Astrocyte of the spinal cord (primary cell): Measurements from ENCODE around the gene CDR2L.
"Not testable (repeated sequence)": the region's sequence is repeated elsewhere in the genome, so short reads cannot be mapped to it uniquely, and the experiment has no call there.

Experiments used
- DNase-seq: peaks from one replicate; pipeline ENCODE4 v3.0.0; 2011; ENCODE audit warnings: low read depth, low spot score
- H3K4me3 ChIP-seq: 2 replicates; pipeline ENCODE4 v1.5.1; 2011; ENCODE audit warnings: low read depth, mild to moderate bottlenecking, low read length, moderate library complexity
- in situ Hi-C: cut with HindIII; loops from 2 replicates; pipeline ENCODE4 v1.10.0; 2017; ENCODE audit warnings: low sequenced_read_pairs
- TF ChIP-seq, protein P1 (sequence below): IDR thresholded peaks from 2 replicates; pipeline ENCODE4 v1.5.1; 2012; ENCODE audit warnings: low read depth, mild to moderate bottlenecking, low read length, inconsistent platforms

CDR2L gene

DNA sequence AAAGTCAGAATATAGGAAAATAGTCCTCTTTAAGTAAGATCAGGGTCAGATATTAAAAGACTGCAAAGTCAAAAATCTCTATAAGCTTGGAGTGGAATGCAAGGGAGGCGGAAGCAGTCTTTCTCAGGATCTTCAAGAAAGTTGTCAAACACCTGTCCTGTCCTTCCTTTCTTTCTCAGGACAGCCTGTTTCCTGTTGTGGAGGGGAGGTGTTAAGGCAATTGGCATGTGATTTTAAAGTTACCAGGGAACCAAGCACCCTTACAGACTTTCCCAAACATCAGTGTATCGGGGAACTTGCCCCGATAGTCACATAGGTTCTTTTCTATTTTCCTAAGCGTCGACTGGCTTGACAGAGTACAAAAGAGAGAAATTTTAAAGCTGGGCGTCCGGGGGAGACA, 57.3 kb downstream of the CDR2L start:
- DNase-seq = no peak
- in situ Hi-C loops = no loop called here
- no peak overlapping the region for H3K4me3 ChIP-seq
- TF ChIP-seq, protein P1, sequence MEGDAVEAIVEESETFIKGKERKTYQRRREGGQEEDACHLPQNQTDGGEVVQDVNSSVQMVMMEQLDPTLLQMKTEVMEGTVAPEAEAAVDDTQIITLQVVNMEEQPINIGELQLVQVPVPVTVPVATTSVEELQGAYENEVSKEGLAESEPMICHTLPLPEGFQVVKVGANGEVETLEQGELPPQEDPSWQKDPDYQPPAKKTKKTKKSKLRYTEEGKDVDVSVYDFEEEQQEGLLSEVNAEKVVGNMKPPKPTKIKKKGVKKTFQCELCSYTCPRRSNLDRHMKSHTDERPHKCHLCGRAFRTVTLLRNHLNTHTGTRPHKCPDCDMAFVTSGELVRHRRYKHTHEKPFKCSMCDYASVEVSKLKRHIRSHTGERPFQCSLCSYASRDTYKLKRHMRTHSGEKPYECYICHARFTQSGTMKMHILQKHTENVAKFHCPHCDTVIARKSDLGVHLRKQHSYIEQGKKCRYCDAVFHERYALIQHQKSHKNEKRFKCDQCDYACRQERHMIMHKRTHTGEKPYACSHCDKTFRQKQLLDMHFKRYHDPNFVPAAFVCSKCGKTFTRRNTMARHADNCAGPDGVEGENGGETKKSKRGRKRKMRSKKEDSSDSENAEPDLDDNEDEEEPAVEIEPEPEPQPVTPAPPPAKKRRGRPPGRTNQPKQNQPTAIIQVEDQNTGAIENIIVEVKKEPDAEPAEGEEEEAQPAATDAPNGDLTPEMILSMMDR = no peak

DNA sequence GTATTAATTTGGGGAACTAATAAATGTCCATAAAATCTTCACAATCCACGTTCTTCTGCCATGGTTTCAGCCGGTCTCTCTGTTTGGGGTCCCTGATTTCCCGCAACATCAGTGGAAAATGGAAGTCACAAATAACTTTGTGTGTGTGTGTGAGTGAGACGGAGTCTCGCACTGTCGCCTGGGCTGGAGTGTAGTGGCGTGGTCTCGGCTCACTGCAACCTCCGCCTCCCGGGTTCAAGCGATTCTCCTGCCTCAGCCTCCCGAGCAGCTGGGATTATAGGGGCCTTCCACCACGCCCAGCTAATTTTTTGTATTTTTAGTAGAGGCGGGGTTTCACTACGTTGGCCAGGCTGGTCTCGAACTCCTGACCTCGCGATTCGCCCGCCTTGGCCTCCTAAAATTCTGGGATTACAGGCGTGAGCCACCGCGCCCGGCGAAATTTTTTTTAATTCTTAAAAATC, 58.5 kb downstream of the CDR2L start:
- DNase-seq, in situ Hi-C loops: not testable (repeated sequence)
- peak overlapping the region; percentile 95 for H3K4me3 ChIP-seq

DNA sequence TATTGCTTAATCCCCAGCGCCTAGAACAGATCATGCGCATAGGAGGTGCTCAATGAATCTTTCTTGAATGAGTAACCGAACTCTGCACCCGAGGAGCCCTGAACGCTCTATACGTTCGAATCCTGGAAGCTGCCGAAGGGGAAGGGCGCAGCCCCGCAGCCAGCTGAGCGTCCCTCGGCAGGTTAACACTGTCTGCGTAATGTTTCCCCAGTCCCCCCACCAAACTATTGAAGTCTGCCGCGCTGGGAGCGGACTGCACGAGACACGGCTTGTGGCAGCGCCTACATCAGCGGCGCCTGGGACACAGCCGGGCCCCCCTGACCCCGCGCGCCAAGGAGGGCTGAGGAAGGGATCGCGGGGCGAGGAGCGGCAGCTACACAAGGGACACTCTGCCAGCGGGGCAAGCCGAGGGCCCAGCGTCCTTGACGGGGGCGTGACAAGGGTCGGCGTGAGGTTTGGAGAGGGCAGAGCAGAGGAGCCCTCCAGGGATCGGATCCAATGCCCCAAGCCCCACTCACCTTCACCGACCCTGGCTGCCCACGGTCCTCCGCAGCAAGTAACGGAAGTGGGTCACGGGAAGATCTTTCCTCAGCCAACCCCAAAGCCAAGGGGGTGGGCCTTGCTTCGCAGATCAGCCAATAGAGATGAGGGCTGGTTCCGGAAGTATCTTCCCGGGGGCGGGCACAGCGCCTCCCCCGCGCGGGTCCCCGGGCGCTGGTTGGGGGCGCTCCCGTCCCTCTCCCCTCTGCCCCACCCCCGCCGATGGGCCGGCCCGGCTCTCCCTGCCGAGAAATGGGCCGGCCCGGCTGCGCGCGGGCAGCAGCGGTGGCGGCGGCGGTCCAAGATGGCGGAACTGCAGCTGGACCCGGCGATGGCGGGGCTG, 59.2 kb downstream of the CDR2L start, which contains the start of the genes ATP5PD and KCTD2:
TSS of gene ATP5PD (minus strand) at position 563 of the 883 bp plus-strand sequence. CDS start 4,319 bp downstream, outside the sequence.
TSS of gene KCTD2 (plus strand) at position 819 of the 883 bp plus-strand sequence. CDS start at position 845, 26 bp downstream.
- in situ Hi-C loops = no loop called here
- peak within 1 kb of the TSS; percentile 95 for H3K4me3 ChIP-seq
- DNase-seq = peak; percentile 98
- TF ChIP-seq, protein P1 = no peak

DNA sequence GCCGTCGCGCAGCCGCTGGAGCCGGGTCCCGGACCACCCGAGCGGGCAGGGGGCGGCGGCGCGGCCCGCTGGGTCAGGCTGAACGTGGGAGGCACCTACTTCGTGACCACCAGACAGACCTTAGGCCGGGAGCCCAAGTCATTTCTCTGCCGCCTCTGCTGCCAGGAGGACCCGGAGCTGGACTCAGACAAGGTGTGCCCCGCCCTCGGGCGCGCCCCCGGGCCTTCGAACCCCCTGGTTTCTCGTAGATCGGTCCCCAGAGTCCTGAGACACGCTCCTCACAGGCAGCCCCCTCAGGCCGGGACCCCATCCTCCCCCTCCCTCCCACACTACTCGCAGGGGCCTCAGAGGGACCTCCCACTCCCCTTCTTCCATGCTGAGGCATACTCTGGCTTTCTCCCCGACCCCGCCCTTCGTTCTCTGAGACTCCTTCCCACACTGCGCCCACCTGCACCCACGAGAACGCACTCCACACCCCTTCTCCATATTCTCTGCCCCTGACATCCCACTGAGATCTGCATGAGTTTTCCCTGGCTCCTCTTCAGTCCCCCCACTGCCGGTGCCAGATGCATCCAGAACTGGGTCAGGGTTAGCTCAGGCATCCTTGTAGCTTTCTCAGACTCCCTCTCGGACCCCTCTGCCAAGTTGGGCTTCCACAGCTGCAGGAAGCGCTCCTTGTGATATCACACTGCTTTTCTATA, 60.1 kb downstream of the CDR2L start:
- TF ChIP-seq, protein P1 = no peak
- in situ Hi-C loops = no loop called here
- peak overlapping the region; percentile 95 for H3K4me3 ChIP-seq
- no peak for DNase-seq

DNA sequence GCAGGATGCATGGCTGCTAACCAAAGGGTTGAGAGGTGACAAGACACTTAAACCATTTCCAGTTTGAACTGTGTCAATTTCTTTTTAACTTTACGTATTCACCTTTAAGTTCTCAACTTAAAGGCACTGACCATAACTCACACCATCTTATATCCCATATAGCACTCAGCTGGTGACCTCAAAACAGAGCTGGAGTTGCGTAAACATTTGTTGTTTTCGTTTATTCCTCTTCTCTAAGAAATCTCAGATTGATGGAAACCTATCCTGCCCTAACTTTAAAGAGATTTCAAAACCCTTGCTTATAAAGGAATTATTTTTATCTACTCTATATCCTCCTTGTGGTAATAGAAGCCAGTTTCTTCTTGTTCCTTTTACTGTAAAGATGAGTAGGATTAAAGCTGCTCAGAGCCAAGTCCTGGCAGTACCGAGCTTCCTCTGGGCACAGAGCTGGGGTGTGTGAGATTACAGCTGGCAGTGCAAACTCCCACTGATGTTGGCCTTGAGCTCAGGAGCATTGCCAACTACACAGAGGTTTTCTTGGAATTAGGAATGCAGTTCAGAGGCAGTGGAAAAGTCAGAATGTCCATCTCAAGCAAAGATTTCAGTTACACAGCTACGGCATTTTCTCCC, 60.9 kb downstream of the CDR2L start:
- peak overlapping the region; percentile 95 for H3K4me3 ChIP-seq
- TF ChIP-seq, protein P1 = no peak
- DNase-seq = no peak
- in situ Hi-C loops = no loop called here

DNA sequence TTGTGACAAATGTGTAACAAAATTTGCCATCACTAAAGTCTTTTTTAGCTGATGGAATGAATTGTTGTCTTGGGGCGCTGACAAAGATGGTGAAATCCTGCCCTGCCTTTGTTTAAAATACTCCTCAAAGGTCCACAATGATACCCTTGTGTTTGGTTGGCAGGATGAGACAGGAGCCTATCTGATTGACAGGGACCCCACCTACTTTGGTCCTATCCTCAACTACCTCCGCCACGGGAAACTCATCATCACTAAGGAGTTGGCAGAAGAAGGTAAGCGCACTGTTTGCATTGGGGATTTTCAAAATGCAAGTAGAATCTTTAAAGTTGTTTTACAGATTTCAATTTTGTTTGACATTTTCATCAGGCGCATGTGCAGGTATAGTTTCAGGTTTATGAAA, 61.6 kb downstream of the CDR2L start:
- in situ Hi-C loops = no loop called here
- no peak for DNase-seq
- H3K4me3 ChIP-seq = no peak overlapping the region
- TF ChIP-seq, protein P1 = no peak
